NCI-H2029 (cell line): ENCODE results near the gene ZNF331.

Experiments used
- DNase-seq: peaks from one replicate; lab custom pipeline; 2025; lab: John Stamatoyannopoulos, UW

The ZNF331 gene

GRCh38 chr19:53626976-53627375, 89.0 kb downstream of the ZNF331 start:
- no peak for DNase-seq
